ENCODE results near the gene UROS. TPM values are rescaled to one million over a fixed set of nuclear protein-coding genes. Genes with fewer than 3 reads are reported as not detected.
A peak's percentile ranks its signal among the peaks of the same experiment; 100 is the strongest.

UROS gene
- polyA plus RNA-seq, 1 donor from 2014 or later: 103 TPM

GRCh38 chr10:125824736-125825135 is 1.7 kb upstream of the UROS start:
- Histone ChIP-seq H3K36me3 (ENCODE audit: insufficient read depth, low read length) (no peaks in the 10 kb centered on the region), H3K4me3 (ENCODE audit: low read length) (peak overlapping the region; percentile 69), H3K27ac (ENCODE audit: low read length) (no peak overlapping the region), H2AFZ (ENCODE audit: low read depth, low read length) (no peak overlapping the region), H3K79me2 (replicated peaks; ENCODE audit: insufficient read depth, low read length) (peaks cover 25% of the 10 kb centered on the region), H3F3A (ENCODE audit: insufficient read depth, low read length, poor library complexity, severe bottlenecking) (no peaks in the 10 kb centered on the region), H3K9ac (ENCODE audit: low read length) (no peak overlapping the region), H3K27me3 (ENCODE audit: insufficient read depth, low read depth, low read length) (no peaks in the 10 kb centered on the region), H3K9me3 (ENCODE audit: low read length) (no peaks in the 10 kb centered on the region), H4K20me1 (ENCODE audit: insufficient read depth) (no peaks in the 10 kb centered on the region), H3K4me2 (ENCODE audit: low read length) (peak overlapping the region; percentile 75), H3K9me2 (ENCODE audit: insufficient read depth, low read length) (no peaks in the 10 kb centered on the region)
- TF ChIP-seq MXI1 (conservative IDR thresholded peaks at IDR 0.05; ENCODE audit: poor library complexity, severe bottlenecking) (no peak), POLR2AphosphoS5 (IDR thresholded peaks at IDR 0.05) (no peak), RAD21 (conservative IDR thresholded peaks at IDR 0.05) (no peak), TAF1 (IDR thresholded peaks at IDR 0.05; ENCODE audit: low read depth) (no peak), EZH2 (IDR thresholded peaks at IDR 0.05; ENCODE audit: borderline replicate concordance, insufficient read depth, low read length, poor library complexity, severe bottlenecking) (no peak), EP300 (conservative IDR thresholded peaks at IDR 0.05; ENCODE audit: poor library complexity, severe bottlenecking) (no peak), SMC3 (conservative IDR thresholded peaks at IDR 0.05; ENCODE audit: poor library complexity) (no peak), CTCF (IDR thresholded peaks at IDR 0.05; ENCODE audit: poor library complexity, severe bottlenecking) (no peak), REST (IDR thresholded peaks at IDR 0.05; ENCODE audit: borderline replicate concordance) (no peak)

GRCh38 chr10:125823663-125824251 is 699 bp upstream of the UROS start:
- no peaks in the 10 kb centered on the region for H3F3A ChIP-seq (ENCODE audit: insufficient read depth, low read length, poor library complexity, severe bottlenecking)
- peak overlapping the region; percentile 69 for H3K4me3 ChIP-seq (ENCODE audit: low read length)
- H3K9me2 ChIP-seq (ENCODE audit: insufficient read depth, low read length): no peaks in the 10 kb centered on the region
- peaks cover 25% of the 10 kb centered on the region for H3K79me2 ChIP-seq (replicated peaks; ENCODE audit: insufficient read depth, low read length)
- peak overlapping the region; percentile 75 for H3K4me2 ChIP-seq (ENCODE audit: low read length)
- H2AFZ ChIP-seq (ENCODE audit: low read depth, low read length): peak overlapping the region; percentile 75
- no peak overlapping the region for H3K27ac ChIP-seq (ENCODE audit: low read length)
- peak overlapping the region; percentile 80 for H3K9ac ChIP-seq (ENCODE audit: low read length)
- no peaks in the 10 kb centered on the region for H3K36me3 ChIP-seq (ENCODE audit: insufficient read depth, low read length)
- no peaks in the 10 kb centered on the region for H3K9me3 ChIP-seq (ENCODE audit: low read length)
- no peak for TF ChIP-seq RAD21 (conservative IDR thresholded peaks at IDR 0.05)
- no peak for TF ChIP-seq POLR2AphosphoS5 (IDR thresholded peaks at IDR 0.05)
- TF ChIP-seq SMC3 (conservative IDR thresholded peaks at IDR 0.05; ENCODE audit: poor library complexity): no peak
- no peak for TF ChIP-seq TAF1 (IDR thresholded peaks at IDR 0.05; ENCODE audit: low read depth)
- TF ChIP-seq MXI1 (conservative IDR thresholded peaks at IDR 0.05; ENCODE audit: poor library complexity, severe bottlenecking): no peak
- TF ChIP-seq REST (IDR thresholded peaks at IDR 0.05; ENCODE audit: borderline replicate concordance): no peak
- TF ChIP-seq CTCF (IDR thresholded peaks at IDR 0.05; ENCODE audit: poor library complexity, severe bottlenecking): no peak
- TF ChIP-seq EP300 (conservative IDR thresholded peaks at IDR 0.05; ENCODE audit: poor library complexity, severe bottlenecking): no peak
- no peak for TF ChIP-seq EZH2 (IDR thresholded peaks at IDR 0.05; ENCODE audit: borderline replicate concordance, insufficient read depth, low read length, poor library complexity, severe bottlenecking)
- H3K27me3 ChIP-seq (ENCODE audit: insufficient read depth, low read depth, low read length): no peaks in the 10 kb centered on the region
- H4K20me1 ChIP-seq (ENCODE audit: insufficient read depth): no peaks in the 10 kb centered on the region

Data from neural cell (in vitro differentiated cells).